ENCODE results near the gene PDE11A. TPM values are rescaled to one million over a fixed set of nuclear protein-coding genes. Genes with fewer than 3 reads are reported as not detected.

Gene PDE11A
- total RNA-seq, 1 donor from 2014 or later: 2.0 TPM

- Mint-ChIP-seq H3K9me3 (no peaks in the 10 kb centered on the region), H3K4me3 (no peak overlapping the region), H3K27ac (no peak overlapping the region), H3K36me3 (no peaks in the 10 kb centered on the region), H3K4me1 (ENCODE audit: unreplicated experiment) (no peaks in the 10 kb centered on the region), H3K27me3 (no peaks in the 10 kb centered on the region)
- TF ChIP-seq CTCF (conservative IDR thresholded peaks at IDR 0.05): no peak
- DNase-seq (ENCODE audit: extremely low spot score, unreplicated experiment): no peak
Observed at GRCh38 chr2:177873915-177874314, 198.7 kb downstream of the PDE11A start.

- Mint-ChIP-seq H3K4me3 (no peak overlapping the region), H3K9me3 (no peaks in the 10 kb centered on the region), H3K27me3 (no peaks in the 10 kb centered on the region), H3K36me3 (no peaks in the 10 kb centered on the region), H3K4me1 (ENCODE audit: unreplicated experiment) (no peaks in the 10 kb centered on the region), H3K27ac (no peak overlapping the region)
- TF ChIP-seq CTCF (conservative IDR thresholded peaks at IDR 0.05): no peak
- no peak for DNase-seq (ENCODE audit: extremely low spot score, unreplicated experiment)
Observed at GRCh38 chr2:177872286-177872685, 200.3 kb downstream of the PDE11A start.

GRCh38 chr2:177869912-177870311 is 202.7 kb downstream of the PDE11A start:
- Mint-ChIP-seq H3K27ac (no peak overlapping the region), H3K9me3 (no peaks in the 10 kb centered on the region), H3K36me3 (no peaks in the 10 kb centered on the region), H3K4me3 (no peak overlapping the region), H3K27me3 (no peaks in the 10 kb centered on the region), H3K4me1 (ENCODE audit: unreplicated experiment) (no peaks in the 10 kb centered on the region)
- no peak for TF ChIP-seq CTCF (conservative IDR thresholded peaks at IDR 0.05)
- no peak for DNase-seq (ENCODE audit: extremely low spot score, unreplicated experiment)

- H3K4me1 Mint-ChIP-seq (ENCODE audit: unreplicated experiment): no peaks in the 10 kb centered on the region
- H3K4me3 Mint-ChIP-seq: no peak overlapping the region
- no peaks in the 10 kb centered on the region for H3K36me3 Mint-ChIP-seq
- no peaks in the 10 kb centered on the region for H3K27me3 Mint-ChIP-seq
- TF ChIP-seq CTCF (conservative IDR thresholded peaks at IDR 0.05): no peak
- H3K9me3 Mint-ChIP-seq: no peaks in the 10 kb centered on the region
- DNase-seq (ENCODE audit: extremely low spot score, unreplicated experiment): no peak
- no peak overlapping the region for H3K27ac Mint-ChIP-seq
Observed at GRCh38 chr2:177869209-177869608, 203.4 kb downstream of the PDE11A start.

GRCh38 chr2:177868806-177869205 is 203.8 kb downstream of the PDE11A start:
- no peak for TF ChIP-seq CTCF (conservative IDR thresholded peaks at IDR 0.05)
- no peak overlapping the region for H3K27ac Mint-ChIP-seq
- no peaks in the 10 kb centered on the region for H3K4me1 Mint-ChIP-seq (ENCODE audit: unreplicated experiment)
- DNase-seq (ENCODE audit: extremely low spot score, unreplicated experiment): no peak
- H3K9me3 Mint-ChIP-seq: no peaks in the 10 kb centered on the region
- H3K4me3 Mint-ChIP-seq: no peak overlapping the region
- H3K27me3 Mint-ChIP-seq: no peaks in the 10 kb centered on the region
- no peaks in the 10 kb centered on the region for H3K36me3 Mint-ChIP-seq

- peaks cover 5% of the 10 kb centered on the region for H3K9me3 Mint-ChIP-seq
- no peak overlapping the region for H3K27ac Mint-ChIP-seq
- peaks cover 4% of the 10 kb centered on the region for H3K4me1 Mint-ChIP-seq (ENCODE audit: unreplicated experiment)
- no peak for TF ChIP-seq CTCF (conservative IDR thresholded peaks at IDR 0.05)
- no peaks in the 10 kb centered on the region for H3K27me3 Mint-ChIP-seq
- DNase-seq (ENCODE audit: extremely low spot score, unreplicated experiment): no peak
- H3K36me3 Mint-ChIP-seq: no peaks in the 10 kb centered on the region
- H3K4me3 Mint-ChIP-seq: no peak overlapping the region
Observed at GRCh38 chr2:177857538-177857937, 215.0 kb downstream of the PDE11A start.

Data from type B pancreatic cell (in vitro differentiated cells).